DMS79 (cell line): ENCODE measurements around the gene SIGLEC5.
"Not testable (repeated sequence)": the region's sequence is repeated elsewhere in the genome, so short reads cannot be mapped to it uniquely, and the experiment has no call there.

Experiments used
- DNase-seq: peaks from one replicate; lab custom pipeline; 2025; lab: John Stamatoyannopoulos, UW

The SIGLEC5 gene, protein sequence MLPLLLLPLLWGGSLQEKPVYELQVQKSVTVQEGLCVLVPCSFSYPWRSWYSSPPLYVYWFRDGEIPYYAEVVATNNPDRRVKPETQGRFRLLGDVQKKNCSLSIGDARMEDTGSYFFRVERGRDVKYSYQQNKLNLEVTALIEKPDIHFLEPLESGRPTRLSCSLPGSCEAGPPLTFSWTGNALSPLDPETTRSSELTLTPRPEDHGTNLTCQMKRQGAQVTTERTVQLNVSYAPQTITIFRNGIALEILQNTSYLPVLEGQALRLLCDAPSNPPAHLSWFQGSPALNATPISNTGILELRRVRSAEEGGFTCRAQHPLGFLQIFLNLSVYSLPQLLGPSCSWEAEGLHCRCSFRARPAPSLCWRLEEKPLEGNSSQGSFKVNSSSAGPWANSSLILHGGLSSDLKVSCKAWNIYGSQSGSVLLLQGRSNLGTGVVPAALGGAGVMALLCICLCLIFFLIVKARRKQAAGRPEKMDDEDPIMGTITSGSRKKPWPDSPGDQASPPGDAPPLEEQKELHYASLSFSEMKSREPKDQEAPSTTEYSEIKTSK

GRCh38 chr19:51630315-51630714 is at the start of gene SIGLEC5:
Gene SIGLEC5, minus strand, starts transcription at chr19:51630401. Its CDS starts 66 bp downstream, at chr19:51630335.
- DNase-seq, result not testable (repeated sequence)

DNA sequence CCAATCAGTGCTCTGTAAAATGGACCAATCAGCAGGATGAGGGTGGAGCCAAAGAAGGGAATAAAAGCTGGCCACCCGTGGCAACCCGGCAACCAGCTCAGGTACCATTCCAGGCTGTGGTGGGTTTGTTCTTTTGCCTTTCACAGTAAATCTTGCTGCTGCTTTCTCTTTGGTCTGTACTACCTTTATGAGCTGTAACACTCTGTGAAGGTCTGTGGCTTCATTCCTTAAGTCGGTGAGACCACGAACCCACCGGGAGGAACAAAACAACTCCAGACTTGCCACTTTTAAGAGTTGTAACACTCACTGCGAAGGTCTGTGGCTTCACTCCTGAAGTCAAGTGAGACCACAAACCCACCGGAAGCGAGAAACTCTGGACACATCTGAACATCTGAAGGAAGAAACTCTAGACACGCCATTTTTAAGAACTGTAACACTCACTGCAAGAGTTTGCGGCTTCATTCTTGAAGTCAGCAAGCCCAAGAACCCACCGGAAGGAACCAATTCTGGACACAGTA is 46.4 kb upstream of the SIGLEC5 start:
- no peak for DNase-seq

- DNase-seq, result not testable (repeated sequence)
Observed at GRCh38 chr19:51675911-51676565, 45.8 kb upstream of the SIGLEC5 start.

DNA sequence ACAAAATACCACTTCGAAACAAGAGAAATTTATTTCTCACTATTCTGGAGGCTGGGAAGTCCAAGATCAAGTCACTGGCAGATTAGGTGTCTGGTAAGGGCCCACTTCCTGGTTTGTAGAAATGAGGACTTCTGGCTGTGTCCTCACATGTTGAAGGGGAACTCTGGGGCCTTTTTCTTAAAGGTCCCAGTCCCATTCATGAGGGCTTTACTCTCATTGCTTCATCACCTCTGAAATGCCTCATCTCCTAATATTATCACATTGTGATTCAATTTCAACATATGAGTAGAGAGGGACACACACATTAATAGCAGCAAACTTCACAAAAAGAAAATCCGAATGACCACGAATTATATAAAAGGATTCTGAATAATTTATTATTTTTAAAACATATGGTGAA is 38.0 kb upstream of the SIGLEC5 start:
- no peak for DNase-seq

GRCh38 chr19:51664997-51665396 is 34.8 kb upstream of the SIGLEC5 start:
- no peak for DNase-seq

DNA sequence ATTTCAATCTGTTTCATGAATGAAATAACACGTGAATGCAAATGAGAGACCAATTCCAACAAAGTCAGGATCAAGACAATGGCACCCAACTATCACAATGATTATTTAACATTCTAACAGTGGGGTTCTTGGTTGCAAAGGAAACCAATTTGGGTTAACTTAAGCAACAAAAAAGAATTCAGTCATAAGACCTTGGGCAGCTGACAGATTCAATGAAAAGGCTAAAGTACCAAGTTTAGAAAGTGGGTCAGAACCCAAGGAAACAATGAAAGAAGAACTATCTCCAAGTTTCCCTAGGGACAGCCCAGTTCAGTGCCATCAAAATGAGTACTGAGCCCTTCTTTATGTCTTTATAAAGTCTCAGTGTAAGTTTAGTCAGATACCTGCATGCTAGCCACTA is 33.9 kb upstream of the SIGLEC5 start:
- no peak for DNase-seq

- no peak for DNase-seq
Observed at GRCh38 chr19:51663650-51664049, 33.4 kb upstream of the SIGLEC5 start.

DNA sequence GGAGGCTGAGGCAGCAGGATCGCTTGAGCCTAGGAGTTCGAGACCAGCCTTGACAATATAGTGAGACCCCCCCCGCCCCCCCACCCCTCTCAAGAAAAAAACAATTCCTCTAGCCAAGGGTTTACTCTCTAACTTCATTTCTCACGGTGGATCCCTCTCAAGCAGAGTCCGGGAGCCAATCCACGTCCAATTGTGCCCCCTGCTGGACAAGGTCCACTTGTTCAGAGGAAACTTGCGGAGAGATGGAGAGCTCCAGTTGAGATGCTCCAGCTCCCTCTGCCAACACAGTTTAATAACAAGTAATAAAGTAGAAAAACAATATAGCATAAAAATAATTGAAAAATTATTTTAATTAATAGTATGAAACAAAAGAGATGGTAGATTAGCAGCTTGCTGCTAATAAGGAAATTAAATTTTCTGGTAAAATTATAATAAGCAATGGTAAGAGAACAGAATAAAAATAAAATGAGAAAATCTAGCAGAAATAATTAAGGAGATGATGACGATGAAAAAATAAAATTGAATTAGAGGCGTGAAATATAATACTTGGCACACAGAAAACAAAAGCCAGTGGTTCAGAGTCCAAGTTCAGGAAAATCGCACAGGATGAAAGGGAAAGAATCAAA is 30.9 kb upstream of the SIGLEC5 start:
- DNase-seq, result peak; percentile 47

- DNase-seq, result no peak
Observed at GRCh38 chr19:51654783-51655182, 24.6 kb upstream of the SIGLEC5 start.

- no peak for DNase-seq
Observed at GRCh38 chr19:51653162-51653561, 23.0 kb upstream of the SIGLEC5 start.

- no peak for DNase-seq
Observed at GRCh38 chr19:51652266-51652665, 22.1 kb upstream of the SIGLEC5 start.

GRCh38 chr19:51651216-51651846 is 21.1 kb upstream of the SIGLEC5 start:
- DNase-seq, result no peak

DNA sequence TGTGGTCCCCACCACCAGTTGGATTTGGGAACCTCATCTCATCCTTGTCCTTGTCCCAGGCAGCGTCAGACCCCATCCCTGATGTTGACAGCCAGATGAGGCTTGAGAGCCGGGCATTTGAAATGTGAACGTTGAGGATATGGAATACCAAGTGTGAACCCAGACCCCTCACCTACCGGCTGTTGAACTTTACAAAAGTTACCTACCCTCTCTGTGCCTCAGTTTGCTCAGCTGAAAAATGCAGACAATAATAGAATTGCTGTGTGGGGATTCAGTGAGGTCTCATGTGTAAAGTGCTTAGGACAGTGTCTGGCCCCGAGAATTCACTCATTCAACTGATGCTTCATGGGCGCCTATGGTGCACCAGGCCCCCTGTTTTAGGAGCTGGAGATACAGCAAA is 17.1 kb upstream of the SIGLEC5 start:
- DNase-seq, result no peak

GRCh38 chr19:51646730-51647129 is 16.5 kb upstream of the SIGLEC5 start, which contains the start of gene SIGLEC14:
Gene SIGLEC14, minus strand, starts transcription at chr19:51646825. Its CDS starts 66 bp downstream, at chr19:51646759.
- DNase-seq, result not testable (repeated sequence)

GRCh38 chr19:51644636-51645271 is 14.6 kb upstream of the SIGLEC5 start:
- DNase-seq, result no peak

GRCh38 chr19:51641648-51642047 is 11.4 kb upstream of the SIGLEC5 start:
- no peak for DNase-seq

DNA sequence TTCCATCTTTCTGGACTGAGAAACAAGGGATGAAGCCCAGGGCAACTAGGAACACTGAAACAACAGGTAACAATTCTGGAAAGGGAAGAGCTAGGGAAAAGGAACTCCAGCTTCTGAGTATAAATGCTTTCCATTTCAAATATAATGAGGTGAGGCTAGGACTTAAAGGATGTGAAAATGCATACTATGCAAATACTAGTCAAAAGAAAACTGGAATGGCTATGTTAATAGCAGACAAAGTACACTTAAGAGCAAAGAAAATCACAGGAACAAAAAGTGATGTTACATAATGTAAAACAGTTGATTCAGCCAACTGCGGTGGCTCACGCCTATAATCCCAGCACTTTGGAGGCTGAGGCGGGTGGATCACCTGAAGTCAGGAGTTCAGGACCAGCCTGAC is 10.2 kb upstream of the SIGLEC5 start:
- no peak for DNase-seq

DNA sequence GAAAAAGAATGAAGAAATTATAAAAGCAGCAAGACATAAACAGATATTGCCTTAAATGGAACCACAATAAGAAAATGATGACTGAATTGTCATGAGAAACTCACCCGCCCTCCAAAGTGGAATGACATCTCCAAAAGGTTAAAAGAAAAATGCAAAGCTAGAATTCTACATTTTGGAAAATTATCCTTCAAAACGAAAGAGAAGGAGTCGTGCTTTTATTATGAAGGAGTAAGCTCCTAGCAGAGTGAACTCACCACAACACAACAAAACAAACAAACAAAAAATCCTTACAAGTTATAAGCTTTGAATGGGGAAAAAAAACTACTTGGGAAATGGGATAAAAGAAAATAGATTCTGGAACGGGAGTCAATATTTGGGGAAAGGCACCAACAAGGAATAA is 9.7 kb upstream of the SIGLEC5 start:
- DNase-seq, result no peak

DNA sequence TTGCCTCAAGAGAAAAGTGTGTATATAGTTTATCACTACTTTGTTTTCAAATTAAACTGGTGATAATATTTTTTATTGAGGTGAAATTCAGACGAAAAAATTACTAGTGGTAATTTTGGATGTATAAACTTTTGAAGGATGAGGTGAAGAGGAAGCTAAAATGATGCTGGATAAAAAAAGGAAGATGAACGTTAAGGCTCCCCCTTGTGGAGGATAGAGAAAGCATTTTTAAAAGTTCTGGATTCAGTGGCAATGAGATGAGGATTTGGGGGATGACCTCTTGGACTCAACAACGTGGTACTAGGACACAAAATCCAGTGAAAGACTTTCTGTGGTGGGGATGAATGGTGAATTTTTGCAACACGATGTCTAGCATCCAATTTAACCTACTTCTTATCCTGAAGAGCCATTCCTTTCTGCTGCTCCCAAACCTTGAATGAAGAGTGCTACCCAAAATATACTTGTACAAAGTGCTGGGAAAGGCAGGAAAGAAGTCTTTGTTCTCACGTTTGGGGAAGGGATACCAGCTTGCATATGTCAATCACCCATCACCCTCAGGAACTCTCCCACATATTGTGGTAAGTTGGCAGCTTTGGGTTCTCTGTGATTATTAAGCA is 7.3 kb upstream of the SIGLEC5 start:
- DNase-seq, result no peak

- DNase-seq, result no peak
Observed at GRCh38 chr19:51632126-51632525, 1.9 kb upstream of the SIGLEC5 start.
